ENCODE measurements around the gene CADM2. TPM values are rescaled to one million over a fixed set of nuclear protein-coding genes. Genes with fewer than 3 reads are reported as not detected.

Gene CADM2
- total RNA-seq, 1 experiment from 2014 or later, result not detected

DNA sequence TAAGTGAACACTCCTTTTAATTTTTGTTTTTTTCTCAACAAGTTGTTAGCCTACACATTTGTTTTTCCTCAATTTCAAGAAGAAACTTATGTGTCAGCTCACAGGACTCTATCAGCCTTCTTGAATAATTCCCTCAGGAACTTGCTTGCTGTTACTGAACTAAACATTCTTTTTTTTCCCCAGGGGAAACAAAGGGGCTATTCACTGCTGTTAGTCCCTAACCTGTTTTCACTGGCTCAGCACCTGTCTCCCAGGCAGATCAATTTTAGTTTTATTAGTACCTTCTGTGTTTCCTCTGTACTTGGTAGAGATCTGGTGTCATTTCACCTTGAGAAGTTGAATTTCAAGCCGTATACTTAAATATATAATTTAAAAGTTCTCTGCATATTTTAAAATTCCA, 644.6 kb downstream of the CADM2 start:
- no peak overlapping the region for H3K27ac ChIP-seq (ENCODE audit: low read depth, low read length)
- no peaks in the 10 kb centered on the region for H3K27me3 ChIP-seq (ENCODE audit: insufficient read depth, low read length)
- no peak overlapping the region for H3K9ac ChIP-seq (ENCODE audit: low read length)
- ChIA-PET POLR2A (no interaction called here), RAD21 (ENCODE audit: low non-redundant PET in 1 of 2, low total read pairs in 2 of 2, uncharacterized antibody in 2 of 2, unreplicated experiment in 2 of 2) (no interaction called here), CTCF (no interaction called here)
- ATAC-seq (no peak), DNase-seq (ENCODE audit: low read depth, low spot score) (no peak)
- intact Hi-C loops (cut with micrococcal nuclease), result no loop called here
- no peaks in the 10 kb centered on the region for H3K4me1 ChIP-seq (ENCODE audit: control insufficient read depth in 1 of 2, insufficient read depth in 2 of 2, low read length in 2 of 2)
- peaks cover 6 to 17% of the 10 kb centered on the region in 2 experiments; a peak in 3 of 4 replicates for H3K9me3 ChIP-seq (ENCODE audit: control insufficient read depth in 1 of 2, insufficient read depth in 1 of 2, low read depth in 1 of 2, low read length in 2 of 2)
- no TSS peak for BruUV-seq (replicated peaks)
- H3K79me2 ChIP-seq (ENCODE audit: insufficient read depth, low read length), result no peaks in the 10 kb centered on the region
- H2AFZ ChIP-seq (ENCODE audit: low read depth, low read length, poor library complexity, severe bottlenecking), result no peak overlapping the region
- H3K36me3 ChIP-seq (ENCODE audit: control insufficient read depth in 1 of 2, insufficient read depth in 2 of 2, low read length in 2 of 2), result no peaks in the 10 kb centered on the region
- no peak overlapping the region for H3K4me3 ChIP-seq (replicated peaks in 1 of 2; ENCODE audit: low read depth in 1 of 2, low read length in 2 of 2)
- H3K4me2 ChIP-seq (ENCODE audit: low read length), result no peak overlapping the region
- H4K20me1 ChIP-seq (ENCODE audit: insufficient read depth), result no peaks in the 10 kb centered on the region
- TF ChIP-seq CEBPB (IDR thresholded peaks at IDR 0.05; ENCODE audit: low read depth) (no peak), POLR2AphosphoS5 (IDR thresholded peaks at IDR 0.05; ENCODE audit: low read depth, low read length) (no peak), TCF7L2 (IDR thresholded peaks at IDR 0.05; ENCODE audit: borderline replicate concordance, extremely low read depth, insufficient read depth, insufficient read length) (no peak), EZH2 (IDR thresholded peaks at IDR 0.05) (no peak), ZNF274 (IDR thresholded peaks at IDR 0.05; ENCODE audit: low read depth, low read length) (no peak), CBX3 (IDR thresholded peaks at IDR 0.05; ENCODE audit: low read depth) (no peak), JUND (IDR thresholded peaks at IDR 0.05) (no peak), POLR2A (IDR thresholded peaks at IDR 0.05; ENCODE audit: borderline replicate concordance, extremely low read depth, insufficient read depth, insufficient read length) (no peak)
- TF ChIP-seq, protein P1, sequence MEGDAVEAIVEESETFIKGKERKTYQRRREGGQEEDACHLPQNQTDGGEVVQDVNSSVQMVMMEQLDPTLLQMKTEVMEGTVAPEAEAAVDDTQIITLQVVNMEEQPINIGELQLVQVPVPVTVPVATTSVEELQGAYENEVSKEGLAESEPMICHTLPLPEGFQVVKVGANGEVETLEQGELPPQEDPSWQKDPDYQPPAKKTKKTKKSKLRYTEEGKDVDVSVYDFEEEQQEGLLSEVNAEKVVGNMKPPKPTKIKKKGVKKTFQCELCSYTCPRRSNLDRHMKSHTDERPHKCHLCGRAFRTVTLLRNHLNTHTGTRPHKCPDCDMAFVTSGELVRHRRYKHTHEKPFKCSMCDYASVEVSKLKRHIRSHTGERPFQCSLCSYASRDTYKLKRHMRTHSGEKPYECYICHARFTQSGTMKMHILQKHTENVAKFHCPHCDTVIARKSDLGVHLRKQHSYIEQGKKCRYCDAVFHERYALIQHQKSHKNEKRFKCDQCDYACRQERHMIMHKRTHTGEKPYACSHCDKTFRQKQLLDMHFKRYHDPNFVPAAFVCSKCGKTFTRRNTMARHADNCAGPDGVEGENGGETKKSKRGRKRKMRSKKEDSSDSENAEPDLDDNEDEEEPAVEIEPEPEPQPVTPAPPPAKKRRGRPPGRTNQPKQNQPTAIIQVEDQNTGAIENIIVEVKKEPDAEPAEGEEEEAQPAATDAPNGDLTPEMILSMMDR (IDR thresholded peaks at IDR 0.05 in 2 of 3, conservative IDR thresholded peaks at IDR 0.05 in 1 of 3; ENCODE audit: borderline replicate concordance in 1 of 3, insufficient read depth in 1 of 3, low read depth in 2 of 3, low read length in 2 of 3), result no peak
- TF ChIP-seq, protein P2, sequence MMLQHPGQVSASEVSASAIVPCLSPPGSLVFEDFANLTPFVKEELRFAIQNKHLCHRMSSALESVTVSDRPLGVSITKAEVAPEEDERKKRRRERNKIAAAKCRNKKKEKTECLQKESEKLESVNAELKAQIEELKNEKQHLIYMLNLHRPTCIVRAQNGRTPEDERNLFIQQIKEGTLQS (IDR thresholded peaks at IDR 0.05), result no peak
- TF ChIP-seq, protein P3, sequence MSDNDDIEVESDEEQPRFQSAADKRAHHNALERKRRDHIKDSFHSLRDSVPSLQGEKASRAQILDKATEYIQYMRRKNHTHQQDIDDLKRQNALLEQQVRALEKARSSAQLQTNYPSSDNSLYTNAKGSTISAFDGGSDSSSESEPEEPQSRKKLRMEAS (IDR thresholded peaks at IDR 0.05), result no peak
- TF ChIP-seq, protein P4, sequence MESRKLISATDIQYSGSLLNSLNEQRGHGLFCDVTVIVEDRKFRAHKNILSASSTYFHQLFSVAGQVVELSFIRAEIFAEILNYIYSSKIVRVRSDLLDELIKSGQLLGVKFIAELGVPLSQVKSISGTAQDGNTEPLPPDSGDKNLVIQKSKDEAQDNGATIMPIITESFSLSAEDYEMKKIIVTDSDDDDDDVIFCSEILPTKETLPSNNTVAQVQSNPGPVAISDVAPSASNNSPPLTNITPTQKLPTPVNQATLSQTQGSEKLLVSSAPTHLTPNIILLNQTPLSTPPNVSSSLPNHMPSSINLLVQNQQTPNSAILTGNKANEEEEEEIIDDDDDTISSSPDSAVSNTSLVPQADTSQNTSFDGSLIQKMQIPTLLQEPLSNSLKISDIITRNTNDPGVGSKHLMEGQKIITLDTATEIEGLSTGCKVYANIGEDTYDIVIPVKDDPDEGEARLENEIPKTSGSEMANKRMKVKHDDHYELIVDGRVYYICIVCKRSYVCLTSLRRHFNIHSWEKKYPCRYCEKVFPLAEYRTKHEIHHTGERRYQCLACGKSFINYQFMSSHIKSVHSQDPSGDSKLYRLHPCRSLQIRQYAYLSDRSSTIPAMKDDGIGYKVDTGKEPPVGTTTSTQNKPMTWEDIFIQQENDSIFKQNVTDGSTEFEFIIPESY (IDR thresholded peaks at IDR 0.05; ENCODE audit: extremely low read depth, insufficient replicate concordance, low read length), result no peak
- H3K9me2 ChIP-seq (ENCODE audit: insufficient read depth), result no peaks in the 10 kb centered on the region
